ENCODE data around the gene NTM.

DNA sequence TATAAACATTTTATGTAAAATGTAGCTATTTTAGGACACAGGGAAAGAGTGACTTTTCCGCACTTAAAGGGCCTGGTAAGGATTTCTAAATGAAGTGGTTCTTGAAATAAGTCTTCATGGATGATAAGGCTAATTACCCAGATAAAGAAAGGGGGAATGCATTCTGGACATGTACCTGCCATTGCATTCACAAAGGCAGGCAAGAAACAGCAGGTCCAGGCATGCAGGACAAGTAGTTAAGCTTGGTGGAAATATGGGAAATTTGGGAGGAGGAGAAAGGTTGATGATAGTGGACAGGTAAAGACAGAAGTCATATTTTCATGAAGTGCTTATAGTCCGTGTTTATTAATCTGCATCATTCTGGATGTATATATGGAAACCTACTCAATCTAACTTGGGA is 621.2 kb downstream of the NTM start:
- TF ChIP-seq CTCF (IDR thresholded peaks at IDR 0.05 in 8 of 11, conservative IDR thresholded peaks at IDR 0.05 in 3 of 11) (no peak), POLR2A (IDR thresholded peaks at IDR 0.05) (no peak), POLR2AphosphoS5 (IDR thresholded peaks at IDR 0.05) (no peak)

Measured in spleen (tissue), 7 donors.